Activated CD4-positive, alpha-beta T cell treated with anti-CD3 and anti-CD28 coated beads, Interleukin-10, Interleukin-2, amounts not matched to agents 100 ng/mL and 50 ng/mL, durations not matched to agents 16 hours and 8 hours (primary cell): ENCODE data around the gene CHPF2.

Experiments
- DNase-seq: peaks from one replicate; pipeline ENCODE4 v3.0.0-alpha.2; 2020

The CHPF2 gene

DNA sequence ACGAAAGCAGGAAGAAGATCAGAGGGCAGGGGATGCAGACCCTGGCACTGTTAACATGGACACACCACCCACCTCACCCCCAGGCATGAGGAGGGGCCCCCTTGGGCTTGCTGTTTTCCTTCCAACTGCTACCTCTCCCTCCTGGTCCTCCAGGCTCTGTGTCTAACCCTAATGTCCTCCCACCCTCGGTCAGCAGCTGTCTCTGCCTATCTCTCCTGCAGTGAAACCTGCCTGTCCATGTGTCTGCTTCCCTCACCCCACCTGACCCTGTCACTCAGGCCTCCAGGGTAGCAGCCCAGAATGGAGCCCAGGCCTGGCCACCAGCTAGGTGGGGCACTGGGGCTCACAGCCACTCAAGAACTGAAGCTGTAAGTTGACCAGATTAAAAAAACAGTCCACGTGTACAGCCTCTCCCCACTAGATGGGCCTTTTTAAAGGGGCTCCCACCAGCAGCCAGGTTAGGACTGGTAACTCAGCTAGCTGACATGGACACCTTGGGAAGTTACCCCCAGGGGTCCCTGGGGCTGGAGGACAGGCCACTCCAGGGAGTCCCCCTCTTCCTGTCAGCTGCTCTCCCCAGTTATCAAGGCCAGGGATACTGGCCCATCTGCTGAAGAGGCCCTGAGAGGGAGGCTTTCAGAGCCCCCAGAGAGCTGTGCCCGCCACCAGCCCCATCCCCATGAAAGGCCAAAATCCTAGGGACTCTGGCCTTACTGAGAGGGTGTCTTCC lies 14.7 kb downstream of the CHPF2 start:
- no peak for DNase-seq

DNA sequence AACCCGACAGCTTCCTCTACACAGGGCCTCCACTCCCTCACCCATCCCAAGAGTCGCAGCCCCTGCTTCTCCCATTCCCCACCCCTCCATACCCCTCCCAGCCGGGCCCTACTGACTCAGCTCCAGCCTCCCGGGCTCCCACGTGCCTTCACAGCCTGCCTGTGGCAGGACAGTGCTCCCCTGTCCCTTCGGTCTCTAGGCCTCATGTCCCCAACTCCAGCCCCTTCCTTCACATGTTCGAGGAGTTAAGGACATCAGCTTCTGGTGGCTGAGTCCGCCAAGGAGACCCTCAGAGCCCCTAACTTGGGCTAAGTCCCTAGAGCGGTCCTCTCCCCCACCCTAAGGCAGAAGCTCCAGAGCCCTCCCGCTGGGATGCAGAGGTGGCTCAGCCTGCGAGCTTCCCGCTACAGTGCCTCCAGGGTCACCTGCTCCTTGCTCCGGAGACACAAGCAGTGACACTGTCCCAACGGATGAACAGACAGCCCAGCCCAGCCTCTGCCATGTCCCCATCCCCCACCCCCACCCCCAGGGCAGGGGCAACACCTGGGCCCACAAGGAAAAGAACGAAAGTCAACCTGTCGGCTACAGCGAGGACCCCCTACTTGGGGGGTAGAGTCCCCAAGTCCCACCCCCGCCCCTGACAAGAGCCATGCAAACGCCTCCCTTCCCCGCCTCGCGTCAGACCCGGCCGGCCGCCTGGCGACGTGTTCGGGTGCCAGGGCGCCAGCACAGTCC lies 15.5 kb downstream of the CHPF2 start:
- DNase-seq = no peak

GRCh38 chr7:151248346-151249033 lies 16.2 kb downstream of the CHPF2 start, which contains the start of gene SMARCD3:
Gene SMARCD3 (minus strand): TSS chr7:151248694. CDS start chr7:151248562, 132 bp downstream.
- DNase-seq = no peak

- no peak for DNase-seq
Observed at GRCh38 chr7:151249034-151249731, 16.9 kb downstream of the CHPF2 start.

GRCh38 chr7:151249732-151250072 lies 17.4 kb downstream of the CHPF2 start:
- no peak for DNase-seq

DNA sequence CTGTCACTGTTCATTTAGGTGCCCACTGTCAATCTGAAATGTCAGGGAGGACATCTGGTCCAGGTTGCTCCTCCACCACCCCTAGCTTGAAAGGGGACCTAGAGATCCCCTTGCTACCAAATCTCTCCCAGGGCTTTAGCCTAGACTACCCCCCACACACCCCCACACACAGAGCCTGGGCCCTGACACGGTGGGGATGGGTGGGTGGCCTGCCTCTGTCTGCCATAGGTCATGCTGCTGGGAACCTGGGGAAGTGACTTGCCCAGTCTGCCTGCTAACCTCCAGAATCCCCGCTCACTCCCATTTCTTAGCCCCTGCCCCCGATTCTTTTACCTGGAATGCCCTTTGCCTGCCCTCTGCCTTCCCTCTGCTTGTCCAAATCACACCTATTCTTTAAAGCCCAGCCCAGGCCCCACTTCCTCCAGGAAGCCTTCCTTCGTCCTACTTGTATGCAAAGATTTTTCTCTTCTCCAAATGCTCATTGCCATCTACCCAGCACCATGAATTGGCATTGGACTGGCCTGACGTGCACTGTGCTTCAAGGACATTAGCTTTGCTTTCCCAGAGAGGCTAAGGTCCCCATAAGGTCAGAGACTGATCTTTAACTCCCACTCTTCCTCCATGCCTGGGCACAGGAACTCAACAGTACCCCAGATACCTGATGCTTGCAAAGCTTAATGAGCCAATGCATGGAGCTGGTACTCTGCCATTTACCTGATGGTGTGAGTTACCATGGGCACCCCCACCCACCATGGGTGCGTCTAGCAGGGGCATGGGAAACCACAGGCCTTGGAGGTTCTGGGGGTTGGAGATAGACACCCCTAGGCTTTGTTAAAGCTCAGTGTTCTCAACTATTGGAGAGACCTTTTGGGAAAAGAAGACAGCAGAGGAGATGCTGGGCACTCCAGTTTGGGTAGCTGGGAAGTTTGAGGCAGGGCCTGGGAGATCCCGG lies 18.2 kb downstream of the CHPF2 start:
- no peak for DNase-seq

DNA sequence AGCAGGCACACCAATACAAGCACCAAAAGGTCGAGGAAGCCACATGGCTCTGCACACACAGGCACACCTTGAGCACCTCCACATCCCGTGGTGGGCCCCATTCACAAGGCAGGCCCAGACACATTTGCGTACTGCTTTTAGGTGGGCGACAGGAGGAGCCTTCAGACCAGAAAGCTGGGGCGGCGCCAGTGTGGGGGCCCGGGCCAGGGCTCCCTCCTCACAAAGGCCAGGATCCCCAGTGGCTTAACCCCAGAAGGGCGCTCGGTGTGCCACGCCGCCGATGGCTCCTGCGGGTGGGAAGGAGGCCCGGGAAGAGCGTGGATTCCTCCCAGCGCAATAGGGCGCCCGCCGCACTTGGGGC lies 19.0 kb downstream of the CHPF2 start:
- DNase-seq = no peak

DNA sequence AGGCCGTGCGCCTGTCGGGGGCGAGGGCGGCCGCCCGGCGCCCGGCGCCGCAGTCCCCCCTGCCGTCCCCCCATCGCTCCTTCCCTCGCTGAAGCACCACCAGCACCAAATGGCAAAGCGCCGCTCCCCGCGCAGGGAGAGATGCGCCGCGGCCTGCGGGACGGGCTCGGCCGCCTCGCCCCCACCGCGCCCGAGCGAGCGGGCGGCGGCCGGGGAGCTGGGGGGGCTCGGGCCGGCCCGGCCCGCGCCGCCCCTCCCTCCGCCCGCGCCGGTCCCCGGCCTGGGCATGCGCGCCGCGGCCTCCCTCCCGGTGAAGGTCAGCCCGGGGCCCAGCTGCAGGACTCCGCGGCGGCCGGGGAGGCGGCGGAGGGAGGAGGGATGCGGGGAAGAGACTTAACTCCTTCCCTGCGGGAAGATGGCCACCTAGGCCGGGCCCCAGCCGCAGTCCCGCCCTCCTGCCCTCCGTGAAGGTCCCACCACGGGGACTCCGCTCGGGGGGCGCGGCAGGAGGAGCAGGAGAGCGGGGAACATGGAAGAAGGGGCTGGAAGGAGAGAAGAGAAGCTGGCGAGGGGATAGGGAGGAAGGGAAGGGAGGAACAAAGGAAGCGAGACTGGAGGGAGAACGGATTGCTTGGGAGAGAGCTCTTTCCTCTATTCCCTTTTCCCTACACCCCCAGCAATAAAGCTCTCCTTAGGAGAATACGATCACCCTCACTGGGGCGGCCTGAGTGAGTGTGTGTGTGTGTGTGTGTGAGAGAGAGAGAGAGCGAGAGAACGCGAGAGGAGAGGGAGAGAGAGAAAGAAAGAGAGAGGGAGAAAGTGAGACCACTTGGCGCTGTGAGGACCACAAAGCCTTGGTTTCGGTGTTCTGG lies 19.6 kb downstream of the CHPF2 start:
- DNase-seq = no peak

GRCh38 chr7:151252561-151252835 lies 20.2 kb downstream of the CHPF2 start:
- no peak for DNase-seq

GRCh38 chr7:151252961-151253711 lies 20.9 kb downstream of the CHPF2 start:
- DNase-seq = no peak

DNA sequence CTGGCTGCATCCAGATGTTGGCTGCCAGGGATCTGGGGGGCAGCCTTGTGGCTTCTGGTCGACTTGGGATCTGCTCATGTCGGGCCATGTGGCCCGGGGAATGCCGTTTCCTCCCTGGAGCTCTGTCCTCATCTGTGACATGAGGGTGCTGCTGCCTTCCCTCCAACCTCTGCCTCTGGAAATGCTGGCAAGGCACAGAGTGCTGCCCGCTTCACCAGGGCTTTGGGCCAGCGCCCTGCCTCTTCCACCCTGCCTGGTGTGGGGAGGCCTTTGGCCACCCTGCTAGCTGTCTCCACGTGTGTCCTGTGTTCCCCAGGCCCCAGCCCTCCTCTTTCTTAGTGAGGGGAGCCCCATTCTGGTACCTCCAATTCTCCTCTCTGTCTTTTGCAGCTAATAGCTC lies 22.0 kb downstream of the CHPF2 start:
- no peak for DNase-seq

DNA sequence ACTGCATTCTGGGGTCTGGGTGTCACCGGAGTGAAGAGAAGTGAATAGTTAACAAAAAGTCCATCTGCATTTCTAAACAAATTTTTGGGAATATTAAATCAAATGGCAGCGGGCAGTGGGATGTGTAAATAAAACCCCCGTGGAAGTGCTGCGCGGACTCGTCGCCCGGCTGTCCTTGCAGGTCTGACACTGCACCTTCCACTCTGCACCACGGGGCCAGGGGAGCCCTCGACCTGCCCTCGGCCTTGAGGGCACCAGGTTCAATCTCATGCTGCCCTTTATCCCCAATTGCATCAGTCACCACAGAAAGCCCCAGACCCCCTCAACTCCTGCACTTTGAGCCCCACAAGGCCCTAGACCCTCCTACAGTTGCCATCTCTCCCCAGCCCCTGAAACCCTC lies 22.6 kb downstream of the CHPF2 start:
- no peak for DNase-seq

DNA sequence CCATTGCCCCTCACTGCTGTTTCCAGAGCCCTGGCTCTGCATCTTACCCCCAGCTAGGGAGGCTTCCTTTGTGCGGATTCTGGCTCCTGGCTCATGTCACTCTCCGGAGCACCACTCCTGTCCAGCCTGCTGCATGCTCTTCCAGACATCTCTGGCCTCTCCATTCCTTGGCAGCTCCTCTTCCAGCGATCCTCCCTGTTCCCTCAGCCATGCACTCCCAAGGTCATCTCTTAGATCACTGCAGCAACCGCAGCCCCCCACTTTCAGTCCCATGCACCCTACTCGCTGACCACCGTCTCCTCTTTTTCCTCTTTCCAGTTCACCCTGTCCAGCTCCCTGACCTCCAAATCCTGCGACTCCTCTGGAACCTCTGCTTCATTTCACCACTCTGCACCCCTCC lies 23.1 kb downstream of the CHPF2 start:
- no peak for DNase-seq

DNA sequence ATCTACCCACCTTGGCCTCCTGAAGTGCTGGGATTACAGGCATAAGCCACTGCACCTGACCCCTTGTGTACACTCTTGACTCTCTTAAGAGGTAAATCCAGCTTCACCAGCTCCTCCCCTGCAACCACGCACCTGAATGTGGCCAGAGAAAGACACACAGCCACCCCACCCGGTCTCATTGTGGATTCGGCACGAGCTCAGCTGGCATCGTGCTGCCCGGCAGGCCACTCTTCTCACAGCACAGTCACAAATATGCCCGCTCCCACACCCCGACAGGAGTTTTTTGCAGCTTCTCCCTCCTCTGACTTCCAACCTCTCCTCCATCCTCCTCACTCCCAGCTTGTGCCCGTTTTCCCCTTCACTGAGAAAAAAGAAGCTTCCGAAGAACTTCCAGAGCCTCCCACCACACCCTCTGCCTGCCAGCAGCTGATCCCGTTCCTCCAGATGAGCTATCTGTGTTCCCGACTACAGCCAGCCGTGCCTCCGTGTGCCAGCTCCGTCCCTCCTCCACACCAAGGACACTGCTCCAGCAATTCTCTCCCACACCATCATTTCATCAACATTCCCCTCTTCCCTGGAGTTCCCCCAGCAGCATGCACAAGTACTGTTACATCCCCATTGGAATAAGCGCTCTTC lies 24.2 kb downstream of the CHPF2 start:
- DNase-seq = no peak

DNA sequence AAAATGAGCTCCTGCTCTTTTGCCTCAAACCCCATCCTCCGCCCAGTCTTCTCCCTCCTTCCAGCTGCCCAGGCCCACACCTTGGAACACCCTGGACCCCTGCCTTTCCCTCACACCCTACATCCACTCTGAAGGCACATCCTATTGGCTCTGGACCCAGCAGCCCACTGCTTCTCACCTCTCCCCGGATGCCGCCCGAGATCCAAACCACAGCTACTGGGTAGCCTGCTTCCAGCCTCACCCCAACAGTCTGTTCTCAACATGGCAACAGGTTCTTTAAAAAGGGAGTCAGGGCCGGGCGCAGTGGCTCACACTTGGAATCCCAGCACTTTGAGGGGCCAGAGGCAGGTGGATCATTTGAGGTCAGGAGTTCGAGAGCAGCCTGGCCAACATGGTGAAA lies 25.7 kb downstream of the CHPF2 start:
- no peak for DNase-seq

DNA sequence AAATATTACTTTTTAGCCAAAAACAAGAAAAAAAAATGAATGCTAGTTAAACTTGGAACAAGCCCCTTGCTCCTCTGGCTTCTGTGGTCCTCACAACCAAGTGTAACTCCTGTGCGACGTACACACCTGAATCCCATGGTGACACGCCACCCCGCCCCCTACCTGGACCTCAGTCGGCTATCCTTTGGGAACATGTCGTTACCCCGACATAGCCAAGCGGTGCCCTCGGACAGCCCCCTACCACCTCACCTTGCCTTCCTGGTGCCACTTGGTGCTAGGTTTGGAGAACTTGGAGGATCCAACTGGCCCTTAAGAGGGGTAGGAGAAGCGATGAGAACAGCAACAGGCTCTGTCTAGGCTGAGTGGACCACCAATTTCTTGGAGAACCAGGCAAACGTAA lies 28.2 kb downstream of the CHPF2 start:
- no peak for DNase-seq

GRCh38 chr7:151260883-151261282 lies 28.6 kb downstream of the CHPF2 start:
- no peak for DNase-seq

- DNase-seq = no peak
Observed at GRCh38 chr7:151261529-151261928, 29.2 kb downstream of the CHPF2 start.

- no peak for DNase-seq
Observed at GRCh38 chr7:151264615-151265014, 32.3 kb downstream of the CHPF2 start.

DNA sequence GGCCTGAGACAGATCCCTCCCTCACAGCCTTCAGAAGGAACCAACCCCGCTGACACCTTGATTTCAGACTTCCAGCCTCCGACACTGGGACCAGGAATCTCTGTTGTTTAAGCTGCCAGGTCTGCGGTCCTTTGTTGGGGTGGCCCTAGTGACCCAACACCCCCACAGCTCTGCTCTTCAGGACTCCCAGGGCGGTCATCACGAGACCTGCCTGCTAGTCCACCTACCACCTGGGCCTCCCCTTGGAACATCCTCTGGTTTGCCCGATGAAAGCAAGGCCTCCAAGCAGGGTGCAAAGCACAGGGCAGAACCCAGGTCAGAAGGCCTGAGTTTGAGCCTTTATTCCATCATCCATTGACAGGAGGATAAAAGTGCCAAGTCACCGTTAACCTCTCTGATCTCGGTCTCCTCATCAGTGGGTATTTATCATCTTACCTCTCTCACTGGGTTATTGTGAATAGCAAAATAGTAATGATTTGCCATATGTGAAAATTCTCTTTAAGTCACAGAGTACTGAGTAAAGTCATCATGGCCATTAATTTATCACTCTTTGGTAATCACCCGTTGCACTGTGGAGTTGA lies 33.2 kb downstream of the CHPF2 start:
- no peak for DNase-seq
